NB4 (cell line): ENCODE data around the gene RETREG3.

Experiments
- DNase-seq: peaks from one replicate; pipeline ENCODE4 v3.0.0; 2010; ENCODE audit warnings: low read depth
- H3K4me3 ChIP-seq: one replicate; pipeline ENCODE4 v1.5.1; 2011; ENCODE audit warnings: mild to moderate bottlenecking, low read depth, low read length, moderate library complexity
- CTCF ChIP-seq: IDR thresholded peaks from one replicate; pipeline ENCODE4 v1.5.1; 2012; ENCODE audit warnings: low read depth, low read length
- MAX ChIP-seq: IDR thresholded peaks from 2 replicates; pipeline ENCODE4 v1.6.1; 2011; ENCODE audit warnings: low read depth, low read length
- MYC ChIP-seq: IDR thresholded peaks from 2 replicates; pipeline ENCODE4 v1.6.1; 2011; ENCODE audit warnings: low read depth, low read length
- POLR2A ChIP-seq: IDR thresholded peaks from 2 replicates; pipeline ENCODE4 v1.6.1; 2011; ENCODE audit warnings: mild to moderate bottlenecking; ENCODE audit not compliant: insufficient read length; ENCODE audit errors: extremely low read depth

Gene RETREG3

GRCh38 chr17:42607769-42608168 is 1.4 kb downstream of the RETREG3 start:
- peak overlapping the region; percentile 97 for H3K4me3 ChIP-seq
- TF ChIP-seq POLR2A: no peak
- TF ChIP-seq MYC: no peak
- TF ChIP-seq MAX: no peak
- TF ChIP-seq CTCF: no peak
- DNase-seq: no peak

- H3K4me3 ChIP-seq: no peak overlapping the region
- DNase-seq: no peak
- no peak for TF ChIP-seq MYC
- no peak for TF ChIP-seq CTCF
- TF ChIP-seq MAX: no peak
- no peak for TF ChIP-seq POLR2A
Observed at GRCh38 chr17:42603318-42603717, 5.9 kb downstream of the RETREG3 start.

GRCh38 chr17:42598905-42599304 is 10.3 kb downstream of the RETREG3 start:
- peak; percentile 30 for DNase-seq
- TF ChIP-seq CTCF: no peak
- no peak for TF ChIP-seq MAX
- no peak for TF ChIP-seq MYC
- TF ChIP-seq POLR2A: no peak
- no peak overlapping the region for H3K4me3 ChIP-seq

GRCh38 chr17:42596386-42596785 is 12.8 kb downstream of the RETREG3 start:
- H3K4me3 ChIP-seq: no peak overlapping the region
- no peak for TF ChIP-seq MAX
- no peak for TF ChIP-seq CTCF
- no peak for TF ChIP-seq POLR2A
- TF ChIP-seq MYC: no peak
- DNase-seq: no peak

- no peak for DNase-seq
- TF ChIP-seq MYC: no peak
- TF ChIP-seq POLR2A: no peak
- TF ChIP-seq CTCF: no peak
- TF ChIP-seq MAX: no peak
- no peak overlapping the region for H3K4me3 ChIP-seq
Observed at GRCh38 chr17:42591411-42591810, 17.8 kb downstream of the RETREG3 start.

- TF ChIP-seq MYC (no peak), POLR2A (no peak), CTCF (no peak), MAX (no peak)
- no peak for DNase-seq
- no peak overlapping the region for H3K4me3 ChIP-seq
Observed at GRCh38 chr17:42590886-42591285, 18.3 kb downstream of the RETREG3 start.
